NT2/D1 (cell line): ENCODE results near the gene GRIK1.

Experiments
- SUZ12 ChIP-seq: IDR thresholded peaks from 2 replicates; pipeline ENCODE4 v1.6.1; 2011; ENCODE audit not compliant: insufficient read length, insufficient read depth; ENCODE audit errors: extremely low read depth
- YY1 ChIP-seq: IDR thresholded peaks from 2 replicates; pipeline ENCODE4 v1.6.1; 2011; ENCODE audit not compliant: insufficient read length, insufficient read depth
- ZNF274 ChIP-seq: IDR thresholded peaks from 2 replicates; pipeline ENCODE4 v1.6.1; 2011; ENCODE audit warnings: mild to moderate bottlenecking, low read depth, low read length

DNA sequence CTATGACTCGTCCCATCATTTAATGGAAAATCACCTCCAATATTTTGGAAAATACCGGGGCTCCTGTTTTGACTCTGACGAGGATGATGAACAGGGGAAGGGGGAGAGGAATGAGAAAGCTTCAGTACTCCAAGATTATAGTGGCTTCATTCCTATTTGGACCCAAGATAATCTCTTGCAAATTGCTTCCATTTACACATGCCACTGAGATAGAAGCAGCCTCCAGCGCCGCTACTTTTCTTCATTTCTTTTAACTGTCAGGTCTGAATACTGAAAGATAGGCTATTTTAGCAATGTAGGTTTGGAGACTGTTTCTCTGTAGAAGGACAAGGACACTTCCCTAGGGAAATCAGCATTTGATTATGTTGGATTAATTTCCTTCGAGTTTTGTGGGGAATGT is 565 bp upstream of the GRIK1 start:
- TF ChIP-seq YY1 (no peak), ZNF274 (no peak), SUZ12 (no peak)
